Left ventricle myocardium superior (tissue), 1 donor: Measurements from ENCODE around the gene DDRGK1. TPM values are rescaled to one million over a fixed set of nuclear protein-coding genes. Genes with fewer than 3 reads are reported as not detected.
A peak's percentile ranks its signal among the peaks of the same experiment; 100 is the strongest.

ENCODE experiments used
- ATAC-seq: fragments of 200-7000 bp; cut with Tn5 transposase; one replicate; pipeline ENCODE4 v1.9.1; 2020; ENCODE audit warnings: mild to moderate bottlenecking, moderate library complexity
- DNase-seq: peaks from one replicate; pipeline ENCODE4 v3.0.0-alpha.2; 2020
- intact Hi-C: fragments of 100-400 bp; cut with micrococcal nuclease; formaldehyde crosslinking; loops from one replicate; pipeline ENCODE4 v1.11.0; 2022
- long read RNA-seq: library from polyadenylated mRNA; unstranded; transcript quantifications from one replicate; pipeline ENCODE4 v2.0.0, GENCODE V29; 2021
- total RNA-seq: library from RNA; stranded (reverse); fragmentation: NEBNext Ultra II Directional; extraction: Animal tissue kit (Norgen Biotek cat#: 25700); gene quantifications from one replicate; pipeline ENCODE4 v1.2.1, GENCODE V29; 2021
- donor health status: DM: no; HTN: yes; CAD: no; lungs with severe emphysema.

DDRGK1 gene
- 37.2 TPM for total RNA-seq
- long read RNA-seq, transcript DDRGK1-201 (9 exons, 1,306 nt): major isoform, 64 of 79 reads
- long read RNA-seq, partial matches to known transcripts: 3 of 79 reads
- long read RNA-seq, other reads (novel, unspliced or antisense): 12 of 79 reads

GRCh38 chr20:3204124-3204794 lies at the start of gene DDRGK1:
DDRGK1 (minus strand) TSS chr20:3204682; CDS start chr20:3204627, 55 bp downstream.
- intact Hi-C loops: no loop called here
- ATAC-seq (peak; percentile 97), DNase-seq (peak; percentile 93)

- DNase-seq (peak; percentile 55), ATAC-seq (peak; percentile 26)
- intact Hi-C loops: no loop called here
Measured at GRCh38 chr20:3251806-3252205, 47.3 kb upstream of the DDRGK1 start.

DNA sequence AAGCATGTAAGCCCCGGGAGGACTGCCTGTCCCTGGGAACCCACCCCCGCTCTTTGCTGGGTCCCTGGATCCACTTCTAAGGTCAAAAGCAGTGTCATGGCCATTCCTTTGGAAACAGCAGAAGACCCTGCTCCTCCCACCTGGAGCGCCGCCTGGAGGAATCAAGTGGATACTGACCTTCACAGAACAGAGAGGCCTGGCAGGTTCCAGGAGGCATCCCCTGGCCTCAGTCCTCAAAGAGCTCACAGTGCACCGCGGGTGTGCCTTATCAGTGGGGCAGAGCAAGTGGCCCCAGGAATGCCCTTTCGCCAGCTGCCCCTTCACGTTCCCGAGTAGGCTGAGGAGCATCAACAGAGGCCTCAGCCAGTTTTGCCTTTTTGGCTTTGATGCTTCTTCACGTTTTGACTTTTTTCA lies 45.6 kb upstream of the DDRGK1 start:
- no peak for ATAC-seq
- no peak for DNase-seq
- intact Hi-C loops: no loop called here

DNA sequence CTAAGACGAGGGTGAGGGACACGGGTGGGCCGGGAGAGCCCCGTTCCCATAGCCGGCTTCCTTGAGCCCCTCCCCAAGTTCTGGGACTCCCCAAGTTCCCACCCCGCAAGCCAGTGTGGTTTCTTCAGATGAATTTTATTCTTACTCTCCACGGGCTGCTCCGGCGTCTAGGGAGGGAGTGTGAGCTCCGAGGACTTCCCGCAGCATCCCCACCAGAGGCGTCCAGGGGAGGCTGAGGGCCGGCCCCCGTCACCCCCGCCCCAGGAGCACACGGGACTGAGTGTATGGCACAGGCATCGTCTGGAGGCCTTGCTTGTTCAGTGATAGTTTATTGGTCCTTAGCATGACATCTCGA lies 44.5 kb upstream of the DDRGK1 start:
- ATAC-seq (peak; percentile 10), DNase-seq (no peak)
- intact Hi-C loops: no loop called here

GRCh38 chr20:3248167-3248992 lies 43.9 kb upstream of the DDRGK1 start:
- intact Hi-C loops: no loop called here
- DNase-seq (peak; percentile 68), ATAC-seq (peak; percentile 74)

DNA sequence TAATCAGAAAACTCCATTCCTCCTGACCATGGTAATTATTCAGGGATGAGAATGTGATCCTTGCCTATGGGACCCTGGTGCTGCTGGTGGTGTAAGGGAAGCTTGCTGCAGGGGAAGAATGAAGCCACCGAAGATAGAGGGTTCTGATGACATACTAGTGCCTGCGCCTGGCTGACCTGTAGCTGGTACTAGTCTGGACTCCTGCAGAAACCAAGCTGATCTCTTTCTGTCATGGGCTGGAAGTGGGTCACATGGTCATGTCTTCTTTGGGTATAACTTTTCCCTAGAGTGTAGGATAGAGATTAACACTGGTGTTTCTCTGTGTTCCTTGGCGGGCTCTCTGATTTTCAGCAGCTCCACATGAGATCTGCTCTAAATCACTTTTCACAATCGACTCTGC lies 43.2 kb upstream of the DDRGK1 start:
- ATAC-seq: peak; percentile 46
- intact Hi-C loops: no loop called here
- DNase-seq: no peak

DNA sequence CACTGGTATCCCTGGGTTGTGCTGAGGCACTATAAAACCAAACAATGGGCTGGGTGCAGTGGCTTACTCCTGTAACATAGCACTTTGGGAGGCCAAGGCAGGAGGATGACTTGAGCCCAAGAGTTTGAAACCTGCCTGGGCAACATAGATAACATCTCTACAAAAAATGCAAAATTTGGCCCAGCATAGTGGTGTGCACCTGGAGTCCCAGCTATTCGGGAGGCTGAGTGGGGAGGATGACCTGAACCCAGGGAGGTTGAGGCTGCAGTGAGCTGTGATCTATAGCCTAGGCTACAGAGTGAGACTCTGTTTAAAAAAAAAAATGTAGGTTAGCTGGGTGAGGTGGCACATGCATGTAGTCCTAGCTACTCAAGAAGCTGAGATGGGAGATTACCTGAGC lies 42.2 kb upstream of the DDRGK1 start:
- DNase-seq (no peak), ATAC-seq (no peak)
- intact Hi-C loops: no loop called here

DNA sequence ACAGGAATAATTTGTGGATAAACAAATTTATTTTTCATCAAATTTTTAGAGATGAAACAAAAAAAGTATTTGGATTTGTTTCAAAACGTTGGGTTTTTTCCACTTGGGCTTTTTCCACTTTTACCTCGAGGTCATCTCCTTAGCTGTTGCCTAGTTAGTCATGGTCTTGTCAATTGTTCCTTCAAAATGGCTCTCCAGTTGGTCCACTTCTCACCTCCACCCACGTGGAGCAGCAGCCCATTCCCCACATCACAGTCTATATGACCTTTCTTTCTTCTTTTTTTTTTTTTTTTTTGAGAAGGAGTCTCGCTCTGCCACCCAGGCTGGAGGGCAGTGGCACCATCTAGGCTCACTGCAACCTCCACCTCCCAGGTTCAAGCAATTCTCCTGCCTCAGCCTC lies 41.2 kb upstream of the DDRGK1 start:
- DNase-seq: no peak
- intact Hi-C loops: no loop called here
- ATAC-seq: no peak

- ATAC-seq (no peak), DNase-seq (no peak)
- intact Hi-C loops: no loop called here
Measured at GRCh38 chr20:3245156-3245555, 40.7 kb upstream of the DDRGK1 start.

DNA sequence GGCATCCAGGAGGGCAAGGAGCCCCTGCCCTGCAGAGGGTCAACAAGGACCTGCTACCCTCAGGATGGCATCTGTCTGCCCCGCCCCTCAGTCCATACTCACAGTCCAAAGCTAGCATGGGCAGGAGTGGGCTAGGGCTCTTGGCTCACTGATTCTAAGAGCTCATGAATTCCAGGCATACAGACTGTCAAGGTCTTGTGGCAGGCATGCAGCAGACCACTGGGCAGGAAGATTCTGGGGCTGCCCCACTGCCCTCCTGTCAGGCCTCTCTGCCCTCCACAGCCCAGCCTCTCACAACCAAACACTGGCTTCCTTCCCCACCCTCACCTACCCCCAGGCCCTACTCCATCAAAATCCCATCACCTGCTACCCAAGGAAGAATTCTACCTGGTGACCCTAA lies 40.1 kb upstream of the DDRGK1 start:
- ATAC-seq: no peak
- no peak for DNase-seq
- intact Hi-C loops: no loop called here

DNA sequence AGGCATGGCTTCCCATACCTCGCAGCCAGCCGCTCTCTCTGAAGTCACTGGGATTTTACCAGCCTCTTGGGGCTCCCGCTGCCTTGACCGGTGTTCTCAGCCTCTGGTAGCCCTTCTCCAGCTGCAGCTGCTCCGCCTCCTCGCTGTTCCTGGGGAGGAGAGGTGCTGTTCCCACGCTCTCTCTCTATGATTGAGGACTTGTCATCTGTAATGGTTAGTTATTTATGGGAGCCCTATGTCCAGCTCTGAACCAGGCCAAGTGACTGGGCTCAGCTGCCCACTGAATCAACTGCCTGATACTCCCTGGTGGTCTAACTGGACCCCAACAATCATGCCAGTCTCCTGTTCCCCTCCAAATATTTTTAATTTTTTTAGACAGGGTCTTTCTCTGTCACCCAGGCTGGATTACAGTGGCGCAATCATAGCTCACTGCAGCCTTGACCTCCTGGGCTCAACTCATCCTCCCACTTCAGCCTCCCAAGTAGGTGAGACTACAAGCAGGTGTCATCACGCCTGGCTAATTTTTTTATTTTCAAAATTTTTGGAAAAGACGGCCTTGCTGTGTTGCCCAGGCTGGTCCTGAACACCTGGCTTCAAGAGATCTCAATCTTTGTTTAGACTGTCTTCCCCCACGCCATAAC lies 39.4 kb upstream of the DDRGK1 start:
- ATAC-seq: no peak
- DNase-seq: no peak

GRCh38 chr20:3242172-3242692 lies 37.8 kb upstream of the DDRGK1 start:
- ATAC-seq (no peak), DNase-seq (no peak)
- intact Hi-C loops: no loop called here

More for the DNA sequence above, 39.4 kb upstream of the DDRGK1 start:
- intact Hi-C loops: no loop called here

- DNase-seq (no peak), ATAC-seq (no peak)
- intact Hi-C loops: no loop called here
Measured at GRCh38 chr20:3240776-3241363, 36.4 kb upstream of the DDRGK1 start.

DNA sequence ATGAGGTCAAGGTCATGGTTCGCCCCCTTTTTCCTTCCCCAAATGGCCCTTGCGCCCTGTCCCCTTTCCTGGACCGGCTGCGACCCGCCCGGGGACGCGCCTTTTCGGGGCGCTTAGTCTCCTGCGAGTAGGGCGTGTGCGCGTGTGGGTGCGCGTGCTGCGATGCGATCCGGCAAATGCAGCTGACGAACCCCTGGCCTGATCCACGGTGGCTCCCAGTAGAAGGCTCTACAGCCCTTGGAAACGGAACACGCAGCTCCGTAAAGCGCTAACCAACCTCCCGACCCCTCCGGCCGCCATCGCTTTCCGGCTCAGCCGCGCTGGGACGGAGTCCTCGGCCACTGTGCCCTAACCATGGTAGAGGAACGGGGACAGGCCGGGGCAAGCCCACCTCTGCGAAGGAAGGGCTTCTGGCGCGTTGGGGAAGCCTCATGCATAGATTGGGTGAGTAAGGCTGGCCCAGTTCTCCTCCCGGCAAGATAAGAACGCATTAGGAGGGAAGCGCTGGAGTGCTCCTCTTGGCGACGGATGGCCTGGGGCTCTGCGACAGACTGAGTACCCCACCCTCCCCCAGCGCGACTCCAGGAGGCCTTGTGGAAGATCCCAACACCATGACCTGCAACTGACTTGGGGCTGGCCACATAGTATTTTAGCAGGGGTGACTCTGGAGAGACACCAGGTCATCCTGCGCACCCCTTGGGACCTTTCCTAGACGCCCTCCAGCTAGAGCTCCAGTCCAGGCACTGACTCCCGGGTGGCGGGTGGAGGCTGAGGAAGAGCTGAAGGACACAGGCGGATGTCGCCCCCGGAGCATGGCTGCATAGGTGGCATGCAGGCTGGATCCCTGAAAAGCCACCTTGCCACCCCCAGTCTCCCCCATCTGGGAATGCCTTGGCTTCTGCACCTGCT lies 35.6 kb upstream of the DDRGK1 start:
- ATAC-seq (peak; percentile 28), DNase-seq (peak; percentile 32)
- intact Hi-C loops: no loop called here

- intact Hi-C loops: no loop called here
- ATAC-seq (peak; percentile 82), DNase-seq (peak; percentile 81)
Measured at GRCh38 chr20:3239026-3239866, 34.8 kb upstream of the DDRGK1 start, which contains the start of gene SLC4A11. SLC4A11 (minus strand) TSS chr20:3239190; CDS start chr20:3239137, 53 bp downstream.

DNA sequence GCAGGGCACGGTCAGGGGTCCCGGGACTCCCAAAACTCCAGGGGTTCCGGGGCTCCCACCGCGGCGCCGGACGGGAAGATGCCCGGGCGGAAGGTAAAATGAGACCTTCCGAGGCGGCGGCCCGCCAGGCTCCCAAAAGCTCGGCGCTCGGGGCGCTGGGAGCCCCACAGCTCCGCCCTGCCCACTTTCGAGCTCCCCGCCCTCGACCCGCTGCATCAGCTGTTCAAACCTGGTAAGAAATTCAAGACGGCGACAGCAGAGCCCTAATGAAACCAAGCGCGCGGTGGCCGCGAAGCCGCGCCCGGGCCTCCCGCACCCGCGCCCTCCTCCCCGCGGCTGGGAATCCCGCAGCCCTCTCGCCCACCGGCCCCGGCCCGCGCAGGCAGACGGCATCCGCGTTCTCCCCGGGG lies 34.1 kb upstream of the DDRGK1 start:
- DNase-seq (peak; percentile 37), ATAC-seq (no peak)
- intact Hi-C loops: no loop called here

GRCh38 chr20:3237958-3238615 lies 33.6 kb upstream of the DDRGK1 start:
- DNase-seq: peak; percentile 34
- no peak for ATAC-seq
- intact Hi-C loops: no loop called here
